SK-N-MC (cell line): Measurements from ENCODE around the gene CYB5A.
"Not testable (repeated sequence)": the region's sequence is repeated elsewhere in the genome, so short reads cannot be mapped to it uniquely, and the experiment has no call there.

Experiments
- DNase-seq: peaks from one replicate; pipeline ENCODE4 v3.0.0-alpha.2; 2011; ENCODE audit warnings: low read depth, low spot score
- H3K27ac ChIP-seq: fragments of 200-600 bp; sonication (generic); 2 replicates; pipeline ENCODE4 v1.5.1; 2016; ENCODE audit warnings: mixed run types
- H3K36me3 ChIP-seq: fragments of 200-600 bp; sonication (generic); 2 replicates; pipeline ENCODE4 v1.6.1; 2017; ENCODE audit warnings: antibody characterized with exemption, low read length, mixed read lengths; ENCODE audit not compliant: insufficient read depth
- H3K4me3 ChIP-seq: fragments of 200-600 bp; sonication (generic); 2 replicates; pipeline ENCODE4 v1.5.1; 2016
- H3K9ac ChIP-seq: fragments of 200-600 bp; sonication (generic); 2 replicates; pipeline ENCODE4 v1.8.0; 2017; ENCODE audit warnings: mixed run types, mixed read lengths; ENCODE audit not compliant: insufficient read length
- H3K9me3 ChIP-seq: fragments of 200-600 bp; sonication (generic); 2 replicates; pipeline ENCODE4 v1.6.1; 2017; ENCODE audit warnings: low read depth, mild to moderate bottlenecking, antibody characterized with exemption, low read length, moderate library complexity, mixed read lengths
- EZH2 ChIP-seq: fragments of 200-600 bp; sonication (generic); IDR thresholded peaks from one replicate; pipeline ENCODE4 v1.6.1; 2017; ENCODE audit warnings: antibody characterized with exemption
- FOXP2 ChIP-seq: optimal IDR thresholded peaks from 2 replicates; pipeline ENCODE3; 2011; ENCODE audit warnings: mild to moderate bottlenecking, moderate library complexity; ENCODE audit not compliant: insufficient read depth; ENCODE audit errors: extremely low read length, control extremely low read depth
- POLR2AphosphoS5 ChIP-seq: IDR thresholded peaks from 2 replicates; pipeline ENCODE4 v1.6.1; 2012; ENCODE audit warnings: mild to moderate bottlenecking, low read depth, low read length, borderline replicate concordance

Gene CYB5A

GRCh38 chr18:74289137-74289536, 2.6 kb downstream of the CYB5A start:
- Histone ChIP-seq H3K9ac (no peak overlapping the region), H3K27ac (no peak overlapping the region), H3K9me3 (no peaks in the 10 kb centered on the region), H3K36me3 (no peaks in the 10 kb centered on the region), H3K4me3 (no peak overlapping the region)
- no peak for DNase-seq
- TF ChIP-seq EZH2, result no peak
- TF ChIP-seq FOXP2, result no peak

- H3K9me3 ChIP-seq, result no peaks in the 10 kb centered on the region
- TF ChIP-seq POLR2AphosphoS5, result no peak
- TF ChIP-seq FOXP2, result no peak
- TF ChIP-seq EZH2, result no peak
- H3K4me3 ChIP-seq, result no peak overlapping the region
- no peak overlapping the region for H3K9ac ChIP-seq
- H3K36me3 ChIP-seq, result no peaks in the 10 kb centered on the region
- no peak overlapping the region for H3K27ac ChIP-seq
- DNase-seq, result no peak
Measured at GRCh38 chr18:74288730-74289129, 3.0 kb downstream of the CYB5A start.

- no peak for TF ChIP-seq EZH2
- TF ChIP-seq POLR2AphosphoS5, result no peak
- no peak for TF ChIP-seq FOXP2
- H3K27ac ChIP-seq, result no peak overlapping the region
- no peak for DNase-seq
- no peaks in the 10 kb centered on the region for H3K9me3 ChIP-seq
- H3K9ac ChIP-seq, result no peak overlapping the region
- no peaks in the 10 kb centered on the region for H3K36me3 ChIP-seq
- no peak overlapping the region for H3K4me3 ChIP-seq
Measured at GRCh38 chr18:74288041-74288440, 3.7 kb downstream of the CYB5A start.

GRCh38 chr18:74286856-74287255, 4.9 kb downstream of the CYB5A start:
- Histone ChIP-seq H3K36me3 (no peaks in the 10 kb centered on the region), H3K9ac (no peak overlapping the region), H3K4me3 (no peak overlapping the region), H3K27ac (no peak overlapping the region), H3K9me3 (no peaks in the 10 kb centered on the region)
- TF ChIP-seq EZH2, result no peak
- no peak for DNase-seq

GRCh38 chr18:74286106-74286855, 5.5 kb downstream of the CYB5A start:
- DNase-seq, result no peak
- H3K27ac ChIP-seq, result no peak overlapping the region
- no peak overlapping the region for H3K4me3 ChIP-seq
- no peak for TF ChIP-seq POLR2AphosphoS5
- no peaks in the 10 kb centered on the region for H3K9me3 ChIP-seq
- no peak overlapping the region for H3K9ac ChIP-seq
- H3K36me3 ChIP-seq, result no peaks in the 10 kb centered on the region

- not testable (repeated sequence) for H3K36me3 ChIP-seq, DNase-seq, H3K27ac ChIP-seq, H3K9ac ChIP-seq, H3K9me3 ChIP-seq, H3K4me3 ChIP-seq
Measured at GRCh38 chr18:74285583-74285982, 6.2 kb downstream of the CYB5A start.

- no peak overlapping the region for H3K4me3 ChIP-seq
- H3K9ac ChIP-seq, result no peak overlapping the region
- H3K36me3 ChIP-seq, result no peaks in the 10 kb centered on the region
- no peaks in the 10 kb centered on the region for H3K9me3 ChIP-seq
- no peak overlapping the region for H3K27ac ChIP-seq
- TF ChIP-seq FOXP2 (no peak), POLR2AphosphoS5 (no peak), EZH2 (no peak)
- no peak for DNase-seq
Measured at GRCh38 chr18:74284980-74285355, 6.8 kb downstream of the CYB5A start.

GRCh38 chr18:74284191-74284979, 7.4 kb downstream of the CYB5A start:
- H3K9ac ChIP-seq, result no peak overlapping the region
- TF ChIP-seq FOXP2 (no peak), POLR2AphosphoS5 (no peak)
- H3K27ac ChIP-seq, result no peak overlapping the region
- no peak overlapping the region for H3K4me3 ChIP-seq
- H3K36me3 ChIP-seq, result no peaks in the 10 kb centered on the region
- H3K9me3 ChIP-seq, result no peaks in the 10 kb centered on the region
- no peak for DNase-seq

- TF ChIP-seq POLR2AphosphoS5, result no peak
- no peak for TF ChIP-seq FOXP2
- TF ChIP-seq EZH2, result no peak
- DNase-seq, result no peak
- Histone ChIP-seq H3K4me3 (no peak overlapping the region), H3K9me3 (no peaks in the 10 kb centered on the region), H3K9ac (no peak overlapping the region), H3K36me3 (no peaks in the 10 kb centered on the region), H3K27ac (no peak overlapping the region)
Measured at GRCh38 chr18:74283646-74284045, 8.1 kb downstream of the CYB5A start.
